HG02623 (cell line): ENCODE results near the gene RASGRF2.
A peak's percentile ranks its signal among the peaks of the same experiment; 100 is the strongest.

ENCODE experiments used
- ATAC-seq: cut with Tn5 transposase; IDR thresholded peaks from one replicate; pipeline ENCODE4 v1.9.1; 2021; ENCODE audit warnings: moderate library complexity; ENCODE audit not compliant: unreplicated experiment

Gene RASGRF2

DNA sequence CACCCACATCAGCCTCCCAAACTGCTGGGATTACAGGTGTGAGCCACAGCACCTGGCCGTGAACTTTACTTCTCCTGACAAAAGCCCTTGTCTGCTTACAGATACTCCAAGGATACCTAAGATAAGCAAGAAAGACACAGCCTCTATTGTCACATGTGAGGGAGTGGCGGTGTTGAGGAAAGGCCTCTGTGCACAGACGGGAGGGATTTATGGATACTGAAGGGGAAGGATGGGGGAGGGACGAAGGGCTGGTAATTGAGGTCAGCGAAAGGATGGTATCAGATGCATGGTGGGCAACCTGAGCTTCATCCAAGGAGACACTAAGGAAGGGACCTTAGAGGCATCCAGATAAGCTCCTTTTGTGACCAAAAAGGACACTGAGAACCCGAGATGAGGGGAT, 206.3 kb downstream of the RASGRF2 start:
- ATAC-seq, result no peak

DNA sequence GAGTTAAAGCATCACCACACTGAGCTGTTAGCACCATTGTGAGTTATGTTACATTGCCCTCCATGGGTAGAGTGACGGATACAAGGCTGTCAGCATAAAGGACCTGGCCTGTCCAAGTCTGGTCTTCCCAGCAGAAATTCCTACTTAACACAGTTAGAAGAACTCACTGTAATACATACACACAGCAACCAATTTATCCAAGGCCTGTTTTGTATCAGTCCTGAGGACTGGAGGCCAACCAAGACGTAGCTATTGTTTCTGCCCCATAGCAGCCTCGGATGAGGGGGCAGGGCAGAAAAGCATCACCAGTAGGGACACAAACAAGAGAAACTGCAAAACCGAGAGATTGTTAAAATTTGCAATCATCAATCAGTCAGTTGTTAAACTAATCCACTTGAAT, 206.9 kb downstream of the RASGRF2 start:
- no peak for ATAC-seq

GRCh38 chr5:81167544-81167943, 207.4 kb downstream of the RASGRF2 start:
- no peak for ATAC-seq

- ATAC-seq, result no peak
Measured at GRCh38 chr5:81169924-81170323, 209.8 kb downstream of the RASGRF2 start.

DNA sequence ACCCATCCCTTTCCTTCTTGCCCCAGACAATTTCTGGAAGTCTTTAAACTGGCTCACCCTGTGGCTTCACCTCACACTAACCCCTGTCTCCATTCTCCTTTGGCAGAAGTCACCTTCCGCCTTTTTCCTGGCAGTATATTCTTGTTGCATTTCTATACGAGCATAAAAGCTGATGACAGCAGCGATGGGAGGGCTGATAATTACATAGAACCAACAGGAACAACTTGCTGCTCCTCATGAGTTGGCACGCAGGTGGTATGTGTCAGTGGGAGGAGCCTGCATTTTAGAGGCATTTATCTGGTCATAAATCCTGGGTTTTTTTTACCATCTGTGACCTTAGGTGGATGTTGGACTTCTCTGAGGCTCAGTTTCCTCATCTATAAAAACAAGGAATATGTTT, 211.6 kb downstream of the RASGRF2 start:
- ATAC-seq, result no peak

DNA sequence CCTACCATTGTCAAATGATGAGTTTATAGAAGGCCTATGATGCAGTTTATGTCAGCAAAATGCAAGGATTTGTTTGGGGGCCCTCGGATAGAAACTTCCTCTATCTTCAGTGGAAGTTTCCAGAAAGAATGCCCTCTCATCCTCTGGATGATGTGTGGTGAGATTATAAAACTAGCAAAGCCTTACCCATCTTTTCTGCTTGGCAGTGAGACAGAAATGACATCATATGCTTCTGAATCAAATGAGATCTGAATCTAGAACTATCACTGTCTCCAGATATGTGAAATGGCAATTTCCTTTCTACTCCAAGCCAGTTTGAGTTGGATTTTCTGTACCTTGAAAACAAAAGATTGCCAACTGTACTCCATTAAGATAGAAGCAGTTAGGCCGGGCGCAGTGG, 212.5 kb downstream of the RASGRF2 start:
- no peak for ATAC-seq

- ATAC-seq, result no peak
Measured at GRCh38 chr5:81177061-81177460, 216.9 kb downstream of the RASGRF2 start.

- no peak for ATAC-seq
Measured at GRCh38 chr5:81179959-81180358, 219.8 kb downstream of the RASGRF2 start.

DNA sequence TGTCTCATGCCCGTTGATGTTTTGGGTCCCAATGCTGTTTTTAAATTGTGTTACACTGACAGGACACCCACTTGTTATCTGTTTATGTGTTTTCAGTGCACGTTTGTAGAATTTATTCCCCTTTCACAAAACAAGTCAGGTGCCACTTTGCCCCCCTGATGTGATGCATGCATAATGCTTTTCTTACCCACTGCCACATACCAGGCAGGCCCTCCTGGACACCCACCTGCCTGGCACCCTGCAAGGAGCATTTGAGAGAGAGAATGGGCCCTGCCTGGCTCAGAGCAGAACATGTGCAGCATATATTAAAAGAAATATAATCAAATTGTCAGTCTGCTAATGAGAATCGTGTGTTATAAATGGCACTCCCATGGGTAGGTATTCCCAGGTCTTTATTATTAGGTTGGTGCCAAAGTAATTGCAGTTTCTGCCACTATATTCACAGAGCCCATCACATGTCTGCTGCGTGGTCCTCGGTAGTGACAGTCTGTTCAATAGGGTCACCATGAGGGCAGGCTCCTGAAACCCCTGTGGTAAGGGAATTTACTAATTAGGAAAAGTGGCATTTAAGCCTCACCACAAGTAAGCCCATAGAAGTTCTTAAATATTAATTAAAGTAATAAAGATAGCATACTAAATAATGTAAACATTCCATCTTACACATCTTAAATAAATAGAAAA, 220.8 kb downstream of the RASGRF2 start:
- ATAC-seq, result no peak

DNA sequence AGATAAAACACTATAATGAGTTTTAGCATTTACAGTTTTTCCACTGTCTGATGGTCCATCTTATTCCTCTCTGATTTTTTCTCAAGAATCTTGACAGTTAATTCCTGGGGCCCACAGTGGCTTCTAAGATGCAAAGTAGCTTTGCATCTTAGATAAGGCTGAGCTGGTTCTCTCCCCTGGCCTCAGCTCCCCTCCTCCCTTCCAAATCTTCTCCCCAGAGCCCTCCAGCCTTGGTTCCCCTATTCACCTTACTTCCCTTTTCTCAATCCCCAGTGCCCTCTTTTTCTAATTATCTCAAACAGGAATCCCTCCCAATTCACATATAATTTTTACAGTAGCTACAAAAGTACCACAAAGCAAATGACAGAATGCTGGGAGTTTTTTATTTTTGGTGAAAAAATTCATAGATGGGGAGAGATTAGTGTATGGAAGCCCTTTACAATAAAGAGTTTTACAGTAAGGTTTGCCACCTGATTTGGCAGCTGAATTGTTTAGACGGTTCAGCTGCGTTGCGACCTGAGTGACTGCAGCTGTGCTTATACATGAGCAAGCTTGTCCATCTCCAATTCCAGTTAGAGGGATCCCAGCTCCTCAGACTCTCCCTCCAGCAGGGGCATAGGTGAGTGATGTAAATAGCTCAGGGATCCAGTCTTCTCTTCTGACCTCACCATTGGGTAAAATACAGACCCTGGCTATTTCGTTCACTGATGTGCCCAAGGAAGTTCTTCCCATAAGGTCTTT, 221.6 kb downstream of the RASGRF2 start:
- ATAC-seq, result no peak

DNA sequence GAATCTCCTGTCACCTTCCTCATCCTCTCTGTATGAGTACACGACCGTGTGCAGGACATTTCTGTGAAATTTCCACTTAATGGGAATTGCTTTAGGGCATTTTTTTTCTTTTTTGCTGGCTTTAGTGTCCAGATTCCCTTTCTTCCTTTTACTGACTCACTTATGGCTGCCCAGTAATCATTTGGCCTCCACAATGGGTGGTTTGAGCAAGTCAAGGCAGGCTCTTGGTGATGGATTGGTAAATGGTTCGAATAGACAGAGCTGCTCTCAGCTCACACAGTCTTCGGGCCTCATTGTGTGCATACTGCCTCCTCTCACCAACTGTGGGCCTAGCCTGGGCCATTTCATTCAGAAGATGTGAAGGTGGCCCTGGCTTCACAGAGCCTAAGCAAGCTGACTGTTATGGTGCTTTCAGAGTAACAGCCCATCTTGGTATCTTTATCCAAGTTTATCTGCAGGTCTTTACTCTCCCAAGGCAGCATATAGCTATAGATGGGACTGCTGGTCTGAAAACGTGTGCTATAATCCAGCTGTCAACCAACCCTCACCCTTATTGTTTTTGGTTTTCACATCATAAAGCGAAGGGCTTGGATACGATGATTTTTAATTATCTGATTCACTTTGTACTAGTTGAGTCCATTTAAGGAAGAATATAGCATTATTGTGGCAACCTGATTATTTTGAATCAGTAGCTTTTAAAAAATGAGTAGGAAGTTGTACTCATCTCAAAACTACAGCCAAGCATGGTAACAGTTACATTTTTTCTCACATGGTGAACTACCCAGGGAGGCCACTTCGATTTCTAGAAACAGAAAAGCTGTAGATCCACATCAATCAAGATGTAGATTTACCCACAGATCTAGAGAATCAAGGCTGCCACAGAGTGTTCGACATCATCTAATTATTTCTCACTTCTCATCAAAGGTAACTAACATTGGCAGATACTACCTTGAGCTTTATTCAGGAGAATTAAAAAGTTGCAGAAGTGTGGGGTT, 222.5 kb downstream of the RASGRF2 start:
- ATAC-seq, result no peak

GRCh38 chr5:81183811-81184748, 223.9 kb downstream of the RASGRF2 start:
- no peak for ATAC-seq

GRCh38 chr5:81184749-81185110, 224.6 kb downstream of the RASGRF2 start:
- no peak for ATAC-seq

DNA sequence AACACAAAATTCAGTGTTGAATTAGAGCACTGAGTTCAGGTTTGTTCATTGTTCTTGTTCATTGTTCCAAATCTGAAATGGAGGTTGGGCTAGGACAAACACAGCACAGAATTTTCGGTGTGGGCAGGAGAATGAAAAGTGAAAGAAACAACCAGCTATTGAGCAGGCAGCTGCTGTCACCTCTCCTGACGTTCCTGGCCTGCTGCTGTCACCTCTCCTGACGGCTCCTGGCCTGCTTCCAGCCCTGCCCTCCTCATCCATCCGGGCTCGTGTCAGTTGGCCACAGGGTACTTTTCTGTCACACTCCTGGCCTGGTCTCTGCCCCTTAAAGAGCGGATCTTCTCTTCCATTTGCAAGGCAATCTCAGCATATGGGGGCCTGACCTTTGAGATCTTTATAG, 227.7 kb downstream of the RASGRF2 start:
- peak; percentile 45 for ATAC-seq

- ATAC-seq, result no peak
Measured at GRCh38 chr5:81188962-81189361, 228.8 kb downstream of the RASGRF2 start.

DNA sequence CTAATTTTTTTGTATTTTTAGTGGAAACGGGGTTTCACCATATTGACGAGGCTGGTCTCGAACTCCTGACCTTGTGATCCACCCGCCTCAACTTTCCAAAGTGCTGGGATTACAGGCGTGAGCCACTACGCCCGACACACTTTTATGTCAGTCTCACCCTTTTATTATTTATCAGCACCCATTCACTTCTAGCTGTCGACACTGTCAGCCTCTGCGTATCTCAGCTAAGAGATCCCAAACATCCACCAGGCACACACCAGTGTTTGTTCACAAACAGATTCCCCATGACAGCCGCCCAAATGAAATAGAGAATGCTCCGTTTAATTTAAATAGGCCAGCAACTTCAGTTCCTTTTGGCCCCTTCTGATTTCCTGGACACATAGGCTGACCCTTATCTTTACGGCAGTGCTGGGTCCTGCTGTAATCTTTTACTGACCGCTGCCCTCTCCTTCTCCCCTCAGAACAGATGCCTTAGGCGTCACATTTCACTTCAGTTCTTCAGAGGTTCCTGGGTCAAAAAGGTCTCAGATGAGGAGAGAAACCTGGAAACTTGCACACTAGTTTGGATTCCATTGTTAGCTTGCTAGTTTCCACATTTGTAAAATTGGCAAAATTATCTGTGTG, 229.8 kb downstream of the RASGRF2 start:
- no peak for ATAC-seq

DNA sequence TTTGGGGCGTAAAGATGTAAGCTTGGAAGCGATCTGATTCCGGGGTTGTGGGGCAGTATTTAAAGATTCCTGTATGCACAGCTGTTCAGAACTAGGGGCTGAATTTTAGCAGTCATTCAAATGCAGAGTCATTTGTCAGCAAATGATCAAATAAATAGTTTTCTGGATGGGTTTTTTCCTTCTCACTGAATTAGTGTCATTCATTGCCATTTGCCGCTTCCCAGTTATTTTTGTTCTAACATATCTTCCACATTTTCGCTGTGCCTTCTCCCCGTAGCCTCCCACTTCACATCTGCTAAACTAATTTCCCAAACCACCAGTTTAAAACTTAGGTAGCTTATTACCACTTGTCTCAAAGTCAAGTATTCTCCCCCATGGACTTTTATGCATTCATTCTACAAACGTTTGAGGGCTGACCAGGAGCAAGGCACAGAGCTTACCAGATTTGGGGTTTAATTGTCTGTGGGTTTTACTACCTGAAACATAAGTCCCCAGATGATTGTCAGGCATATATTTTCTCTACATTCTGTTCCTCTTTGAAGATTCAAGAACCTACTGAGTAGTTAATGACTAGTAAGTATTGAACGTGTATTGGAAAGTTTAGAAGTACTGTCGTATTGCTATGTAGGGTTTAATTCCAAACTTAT, 231.7 kb downstream of the RASGRF2 start:
- ATAC-seq, result no peak

DNA sequence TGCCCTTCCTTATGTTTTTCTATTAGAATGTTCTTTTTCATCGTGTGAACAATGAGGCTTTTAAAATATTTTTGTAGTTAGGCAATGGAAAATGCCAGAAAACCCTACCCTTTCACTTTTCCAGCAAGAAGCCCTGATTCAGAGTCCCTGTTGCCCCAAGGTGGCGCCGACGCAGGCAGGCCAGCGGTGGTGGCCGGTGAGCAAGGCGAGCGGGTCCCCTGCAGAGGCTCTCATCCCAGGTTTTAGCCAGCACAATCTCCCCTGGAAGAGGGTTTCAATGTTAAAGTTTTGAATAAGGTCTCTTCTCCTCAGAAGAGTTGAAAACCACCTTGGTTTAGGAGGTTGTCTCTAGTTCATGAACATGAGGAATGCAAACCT, 232.2 kb downstream of the RASGRF2 start:
- no peak for ATAC-seq

GRCh38 chr5:81194633-81195334, 234.6 kb downstream of the RASGRF2 start:
- peak; percentile 83 for ATAC-seq
